GM23338 (cell line): ENCODE results near the gene AFM. TPM values are rescaled to one million over a fixed set of nuclear protein-coding genes. Genes with fewer than 3 reads are reported as not detected.

Experiments used
- ATAC-seq: fragments of 200-7000 bp; cut with Tn5 transposase; 3 replicates; pipeline ENCODE4 v1.9.1; 2020
- DNase-seq: peaks from one replicate; pipeline ENCODE4 v3.0.0-alpha.2; 2015; ENCODE audit warnings: low spot score
- H2AFZ ChIP-seq: fragments of 200-600 bp; sonication (generic); 2 replicates; pipeline ENCODE4 v1.8.0; 2016; ENCODE audit warnings: antibody characterized with exemption, mild to moderate bottlenecking, moderate library complexity
- H3F3A ChIP-seq: fragments of 200-600 bp; sonication (generic); replicated peaks from 2 replicates; pipeline ENCODE4 v1.8.0; 2017; ENCODE audit warnings: antibody characterized with exemption, mixed run types, low read depth
- H3K27ac ChIP-seq: fragments of 200-600 bp; sonication (generic); 2 replicates; pipeline ENCODE4 v1.6.1; 2016; ENCODE audit warnings: low read depth
- H3K27me3 ChIP-seq: fragments of 200-600 bp; sonication (generic); 2 replicates; pipeline ENCODE4 v1.8.0; 2016; ENCODE audit warnings: mild to moderate bottlenecking, mixed run types, moderate library complexity; ENCODE audit not compliant: insufficient read depth
- H3K36me3 ChIP-seq: fragments of 200-600 bp; sonication (generic); 2 replicates; pipeline ENCODE4 v1.8.0; 2016; ENCODE audit warnings: mild to moderate bottlenecking; ENCODE audit not compliant: insufficient read depth
- H3K4me1 ChIP-seq: fragments of 200-600 bp; sonication (generic); 2 replicates; pipeline ENCODE4 v1.8.0; 2016; ENCODE audit warnings: mild to moderate bottlenecking, moderate library complexity; ENCODE audit not compliant: insufficient read depth
- H3K4me2 ChIP-seq: fragments of 200-600 bp; sonication (generic); 2 replicates; pipeline ENCODE4 v1.7.1; 2017; ENCODE audit warnings: mixed run types
- H3K4me3 ChIP-seq: fragments of 200-600 bp; sonication (generic); 2 replicates; pipeline ENCODE4 v1.6.1; 2016; ENCODE audit warnings: mixed run types
- H3K79me2 ChIP-seq: fragments of 200-600 bp; sonication (generic); replicated peaks from 2 replicates; pipeline ENCODE4 v1.8.0; 2017; ENCODE audit warnings: mild to moderate bottlenecking; ENCODE audit not compliant: insufficient read depth
- H3K9me2 ChIP-seq: fragments of 200-600 bp; sonication (generic); 2 replicates; pipeline ENCODE4 v1.8.0; 2017; ENCODE audit not compliant: insufficient read depth
- H4K20me1 ChIP-seq: fragments of 200-600 bp; sonication (generic); replicated peaks from 2 replicates; pipeline ENCODE4 v1.8.0; 2017; ENCODE audit warnings: mild to moderate bottlenecking; ENCODE audit not compliant: insufficient read depth
- H3K27ac Mint-ChIP-seq: 2 replicates; pipeline ENCODE4 v1.8.0; 2020; ENCODE audit warnings: inconsistent platforms, mild to moderate bottlenecking, moderate library complexity, mixed read lengths
- H3K27me3 Mint-ChIP-seq: 3 replicates; pipeline ENCODE4 v1.8.0; 2022; ENCODE audit warnings: low read depth, mild to moderate bottlenecking, moderate library complexity, mixed read lengths, inconsistent platforms; ENCODE audit not compliant: insufficient read depth, poor library complexity
- H3K36me3 Mint-ChIP-seq: 3 replicates; pipeline ENCODE4 v1.8.0; 2021; ENCODE audit warnings: low read depth, mild to moderate bottlenecking, inconsistent platforms, moderate library complexity, mixed read lengths
- H3K4me1 Mint-ChIP-seq: 3 replicates; pipeline ENCODE4 v1.8.0; 2020; ENCODE audit warnings: mild to moderate bottlenecking, inconsistent platforms, mixed read lengths
- H3K4me3 Mint-ChIP-seq: 3 replicates; pipeline ENCODE4 v1.8.0; 2021; ENCODE audit warnings: moderate library complexity, mild to moderate bottlenecking, inconsistent platforms, mixed read lengths
- H3K9me3 Mint-ChIP-seq: 3 replicates; pipeline ENCODE4 v1.8.0; 2020; ENCODE audit warnings: moderate library complexity, mild to moderate bottlenecking, inconsistent platforms, mixed read lengths
- EZH2 ChIP-seq: fragments of 200-600 bp; sonication (generic); IDR thresholded peaks from one replicate; pipeline ENCODE4 v1.8.0; 2017; ENCODE audit warnings: antibody characterized with exemption, mild to moderate bottlenecking, low read depth; ENCODE audit not compliant: unreplicated experiment
- POLR2AphosphoS5 ChIP-seq: IDR thresholded peaks from 2 replicates; pipeline ENCODE4 v1.6.1; 2016; ENCODE audit warnings: antibody characterized with exemption, low read depth
- STAT1 ChIP-seq: IDR thresholded peaks from one replicate; pipeline ENCODE4 v1.6.1; 2016; ENCODE audit warnings: antibody characterized with exemption; ENCODE audit not compliant: unreplicated experiment
- ZNF331 ChIP-seq: fragments of 250-450 bp; sonication (Bioruptor Pico); IDR thresholded peaks from 2 replicates; pipeline ENCODE4 v1.5.0; 2020; ENCODE audit warnings: low read depth, mild to moderate bottlenecking, moderate library complexity
- polyA plus RNA-seq: library from polyadenylated mRNA; unstranded; fragments of >200 nt; fragmentation: Nextera tagmentation; extraction: Ambion mirVana; gene quantifications from 2 replicates; pipeline ENCODE4 v1.2.1, GENCODE V29; 2016
- total RNA-seq: library from RNA; depleted of rRNA; stranded (reverse); fragments of >200 nt; shearing (Covaris generic); gene quantifications from 2 replicates; pipeline ENCODE4 v1.2.3, GENCODE V29; 2014
- TF ChIP-seq, protein P1 (sequence below): fragments of 250-450 bp; sonication (Bioruptor Pico); IDR thresholded peaks from 2 replicates; pipeline ENCODE4 v1.5.0; 2020; ENCODE audit warnings: mild to moderate bottlenecking, moderate library complexity
- TF ChIP-seq, protein P2 (sequence below): IDR thresholded peaks from one replicate; pipeline ENCODE4 v1.6.1; 2018; ENCODE audit warnings: antibody characterized with exemption; ENCODE audit not compliant: unreplicated experiment

AFM gene
- total and polyA plus RNA-seq, 2 experiments from 2014 or later = not detected

DNA sequence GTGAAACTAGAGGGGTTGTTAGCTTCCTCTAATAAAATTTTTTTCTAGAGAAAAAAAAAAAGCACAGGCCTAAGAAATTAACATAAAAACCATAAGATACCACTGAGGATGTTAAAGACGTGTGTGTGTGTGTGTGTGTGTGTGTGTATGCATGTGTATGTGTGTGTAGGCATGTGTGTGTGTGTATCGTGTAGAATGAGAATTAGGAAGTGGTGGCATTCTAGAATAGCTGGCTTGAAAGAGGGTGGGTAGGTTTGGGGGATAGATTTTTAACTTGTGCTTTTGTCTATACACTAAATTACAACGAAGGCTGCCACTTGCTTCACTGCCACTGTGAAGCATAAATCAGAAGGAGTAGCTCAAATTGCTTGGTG, 22.5 kb upstream of the AFM start (continued):
- TF ChIP-seq, protein P1, sequence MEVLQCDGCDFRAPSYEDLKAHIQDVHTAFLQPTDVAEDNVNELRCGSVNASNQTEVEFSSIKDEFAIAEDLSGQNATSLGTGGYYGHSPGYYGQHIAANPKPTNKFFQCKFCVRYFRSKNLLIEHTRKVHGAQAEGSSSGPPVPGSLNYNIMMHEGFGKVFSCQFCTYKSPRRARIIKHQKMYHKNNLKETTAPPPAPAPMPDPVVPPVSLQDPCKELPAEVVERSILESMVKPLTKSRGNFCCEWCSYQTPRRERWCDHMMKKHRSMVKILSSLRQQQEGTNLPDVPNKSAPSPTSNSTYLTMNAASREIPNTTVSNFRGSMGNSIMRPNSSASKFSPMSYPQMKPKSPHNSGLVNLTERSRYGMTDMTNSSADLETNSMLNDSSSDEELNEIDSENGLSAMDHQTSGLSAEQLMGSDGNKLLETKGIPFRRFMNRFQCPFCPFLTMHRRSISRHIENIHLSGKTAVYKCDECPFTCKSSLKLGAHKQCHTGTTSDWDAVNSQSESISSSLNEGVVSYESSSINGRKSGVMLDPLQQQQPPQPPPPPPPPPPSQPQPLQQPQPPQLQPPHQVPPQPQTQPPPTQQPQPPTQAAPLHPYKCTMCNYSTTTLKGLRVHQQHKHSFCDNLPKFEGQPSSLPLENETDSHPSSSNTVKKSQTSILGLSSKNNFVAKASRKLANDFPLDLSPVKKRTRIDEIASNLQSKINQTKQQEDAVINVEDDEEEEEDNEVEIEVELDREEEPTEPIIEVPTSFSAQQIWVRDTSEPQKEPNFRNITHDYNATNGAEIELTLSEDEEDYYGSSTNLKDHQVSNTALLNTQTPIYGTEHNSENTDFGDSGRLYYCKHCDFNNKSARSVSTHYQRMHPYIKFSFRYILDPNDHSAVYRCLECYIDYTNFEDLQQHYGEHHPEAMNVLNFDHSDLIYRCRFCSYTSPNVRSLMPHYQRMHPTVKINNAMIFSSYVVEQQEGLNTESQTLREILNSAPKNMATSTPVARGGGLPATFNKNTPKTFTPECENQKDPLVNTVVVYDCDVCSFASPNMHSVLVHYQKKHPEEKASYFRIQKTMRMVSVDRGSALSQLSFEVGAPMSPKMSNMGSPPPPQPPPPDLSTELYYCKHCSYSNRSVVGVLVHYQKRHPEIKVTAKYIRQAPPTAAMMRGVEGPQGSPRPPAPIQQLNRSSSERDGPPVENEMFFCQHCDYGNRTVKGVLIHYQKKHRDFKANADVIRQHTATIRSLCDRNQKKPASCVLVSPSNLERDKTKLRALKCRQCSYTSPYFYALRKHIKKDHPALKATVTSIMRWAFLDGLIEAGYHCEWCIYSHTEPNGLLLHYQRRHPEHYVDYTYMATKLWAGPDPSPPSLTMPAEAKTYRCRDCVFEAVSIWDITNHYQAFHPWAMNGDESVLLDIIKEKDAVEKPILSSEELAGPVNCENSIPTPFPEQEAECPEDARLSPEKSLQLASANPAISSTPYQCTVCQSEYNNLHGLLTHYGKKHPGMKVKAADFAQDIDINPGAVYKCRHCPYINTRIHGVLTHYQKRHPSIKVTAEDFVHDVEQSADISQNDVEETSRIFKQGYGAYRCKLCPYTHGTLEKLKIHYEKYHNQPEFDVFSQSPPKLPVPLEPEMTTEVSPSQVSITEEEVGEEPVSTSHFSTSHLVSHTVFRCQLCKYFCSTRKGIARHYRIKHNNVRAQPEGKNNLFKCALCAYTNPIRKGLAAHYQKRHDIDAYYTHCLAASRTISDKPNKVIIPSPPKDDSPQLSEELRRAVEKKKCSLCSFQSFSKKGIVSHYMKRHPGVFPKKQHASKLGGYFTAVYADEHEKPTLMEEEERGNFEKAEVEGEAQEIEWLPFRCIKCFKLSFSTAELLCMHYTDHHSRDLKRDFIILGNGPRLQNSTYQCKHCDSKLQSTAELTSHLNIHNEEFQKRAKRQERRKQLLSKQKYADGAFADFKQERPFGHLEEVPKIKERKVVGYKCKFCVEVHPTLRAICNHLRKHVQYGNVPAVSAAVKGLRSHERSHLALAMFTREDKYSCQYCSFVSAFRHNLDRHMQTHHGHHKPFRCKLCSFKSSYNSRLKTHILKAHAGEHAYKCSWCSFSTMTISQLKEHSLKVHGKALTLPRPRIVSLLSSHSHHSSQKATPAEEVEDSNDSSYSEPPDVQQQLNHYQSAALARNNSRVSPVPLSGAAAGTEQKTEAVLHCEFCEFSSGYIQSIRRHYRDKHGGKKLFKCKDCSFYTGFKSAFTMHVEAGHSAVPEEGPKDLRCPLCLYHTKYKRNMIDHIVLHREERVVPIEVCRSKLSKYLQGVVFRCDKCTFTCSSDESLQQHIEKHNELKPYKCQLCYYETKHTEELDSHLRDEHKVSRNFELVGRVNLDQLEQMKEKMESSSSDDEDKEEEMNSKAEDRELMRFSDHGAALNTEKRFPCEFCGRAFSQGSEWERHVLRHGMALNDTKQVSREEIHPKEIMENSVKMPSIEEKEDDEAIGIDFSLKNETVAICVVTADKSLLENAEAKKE (CRISPR knock-in tag) = no peak
- no peak for TF ChIP-seq POLR2AphosphoS5
- no peak for TF ChIP-seq EZH2

DNA sequence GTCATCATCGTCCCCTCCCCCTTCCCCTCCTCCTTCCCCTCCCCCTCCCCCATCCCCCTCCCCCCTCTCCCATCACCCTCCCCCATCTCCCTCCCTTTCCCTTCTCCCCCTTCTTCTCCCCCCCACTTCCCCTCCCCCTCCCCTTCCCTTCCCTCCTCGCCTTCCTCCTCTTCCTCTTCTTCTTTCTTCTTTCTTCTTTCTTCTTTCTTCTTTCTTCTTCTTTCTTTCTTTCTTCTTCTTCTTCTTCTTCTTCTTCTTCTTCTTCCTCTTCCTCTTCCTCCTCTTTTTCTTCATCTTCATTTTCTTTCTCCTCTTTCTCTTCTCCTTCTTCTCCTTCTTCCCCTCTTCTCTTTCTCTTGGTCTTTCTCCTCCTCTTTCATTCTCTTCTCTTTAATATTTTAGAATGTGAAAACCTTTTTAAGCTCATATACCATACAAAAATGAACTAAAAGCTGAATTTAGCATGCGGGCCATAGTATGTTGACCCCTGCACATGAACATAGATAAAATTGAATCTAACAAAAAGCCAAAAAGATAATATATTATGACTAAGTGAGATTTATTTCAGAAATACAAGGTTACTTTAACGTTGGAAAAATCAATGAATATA, 20.5 kb upstream of the AFM start:
- Histone ChIP-seq H3K79me2 (no peaks in the 10 kb centered on the region), H4K20me1 (no peaks in the 10 kb centered on the region), H3K4me3 (no peak overlapping the region), H3K36me3 (no peaks in the 10 kb centered on the region), H3K27me3 (no peaks in the 10 kb centered on the region), H3K4me1 (no peaks in the 10 kb centered on the region), H2AFZ (no peak overlapping the region), H3K4me2 (no peak overlapping the region), H3K27ac (no peak overlapping the region), H3F3A (no peaks in the 10 kb centered on the region), H3K9me2 (peaks cover 3% of the 10 kb centered on the region; the same call in 1 of the 2 replicates)
- Mint-ChIP-seq H3K27me3 (no peaks in the 10 kb centered on the region), H3K36me3 (peaks cover 16% of the 10 kb centered on the region), H3K4me3 (no peak overlapping the region), H3K4me1 (no peaks in the 10 kb centered on the region; the same call in 2 of the 3 replicates), H3K27ac (no peak overlapping the region), H3K9me3 (peaks cover 16% of the 10 kb centered on the region; the same call in 2 of the 3 replicates)
- no peak for DNase-seq
- no peak for ATAC-seq
- TF ChIP-seq STAT1 (no peak), EZH2 (no peak), ZNF331 (CRISPR knock-in tag) (no peak)
- TF ChIP-seq, protein P2, sequence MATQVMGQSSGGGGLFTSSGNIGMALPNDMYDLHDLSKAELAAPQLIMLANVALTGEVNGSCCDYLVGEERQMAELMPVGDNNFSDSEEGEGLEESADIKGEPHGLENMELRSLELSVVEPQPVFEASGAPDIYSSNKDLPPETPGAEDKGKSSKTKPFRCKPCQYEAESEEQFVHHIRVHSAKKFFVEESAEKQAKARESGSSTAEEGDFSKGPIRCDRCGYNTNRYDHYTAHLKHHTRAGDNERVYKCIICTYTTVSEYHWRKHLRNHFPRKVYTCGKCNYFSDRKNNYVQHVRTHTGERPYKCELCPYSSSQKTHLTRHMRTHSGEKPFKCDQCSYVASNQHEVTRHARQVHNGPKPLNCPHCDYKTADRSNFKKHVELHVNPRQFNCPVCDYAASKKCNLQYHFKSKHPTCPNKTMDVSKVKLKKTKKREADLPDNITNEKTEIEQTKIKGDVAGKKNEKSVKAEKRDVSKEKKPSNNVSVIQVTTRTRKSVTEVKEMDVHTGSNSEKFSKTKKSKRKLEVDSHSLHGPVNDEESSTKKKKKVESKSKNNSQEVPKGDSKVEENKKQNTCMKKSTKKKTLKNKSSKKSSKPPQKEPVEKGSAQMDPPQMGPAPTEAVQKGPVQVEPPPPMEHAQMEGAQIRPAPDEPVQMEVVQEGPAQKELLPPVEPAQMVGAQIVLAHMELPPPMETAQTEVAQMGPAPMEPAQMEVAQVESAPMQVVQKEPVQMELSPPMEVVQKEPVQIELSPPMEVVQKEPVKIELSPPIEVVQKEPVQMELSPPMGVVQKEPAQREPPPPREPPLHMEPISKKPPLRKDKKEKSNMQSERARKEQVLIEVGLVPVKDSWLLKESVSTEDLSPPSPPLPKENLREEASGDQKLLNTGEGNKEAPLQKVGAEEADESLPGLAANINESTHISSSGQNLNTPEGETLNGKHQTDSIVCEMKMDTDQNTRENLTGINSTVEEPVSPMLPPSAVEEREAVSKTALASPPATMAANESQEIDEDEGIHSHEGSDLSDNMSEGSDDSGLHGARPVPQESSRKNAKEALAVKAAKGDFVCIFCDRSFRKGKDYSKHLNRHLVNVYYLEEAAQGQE = no peak
